ENCODE data around the gene MYO7B. TPM values are rescaled to one million over a fixed set of nuclear protein-coding genes. Genes with fewer than 3 reads are reported as not detected.
A peak's percentile ranks its signal among the peaks of the same experiment; 100 is the strongest.

The MYO7B gene
- total RNA-seq, 6 donors from 2014 or later: 1.2 to 6.1 (median 3.1) TPM

- ATAC-seq (ENCODE audit: low FRiP score in 2 of 2): peak in 1 of 2 donors; percentile 3
- Histone ChIP-seq H3K36me3 (peaks cover 0 to 3% (median 0%) of the 10 kb centered on the region in 4 donors), H3K4me1 (peaks cover 10 to 37% (median 31%) of the 10 kb centered on the region in 4 donors), H3K27me3 (peaks cover 0 to 7% (median 0%) of the 10 kb centered on the region in 4 donors), H3K27ac (peak overlapping the region; percentile 87 to 94 (median 89)), H3K4me3 (peak overlapping the region in 3 of 4 donors; percentile 57 to 91 (median 62)), H3K9me3 (no peaks in the 10 kb centered on the region)
- DNase-seq: peak in 1 of 2 donors; percentile 50
- 56 to 62% methylated on average over 18 to 20 of the region's 20 CpGs for WGBS, 2 donors
- TF ChIP-seq CTCF (IDR thresholded peaks at IDR 0.05): no peak
- TF ChIP-seq POLR2AphosphoS5 (IDR thresholded peaks at IDR 0.05): peak in 1 of 2 donors; percentile 1
- TF ChIP-seq EP300 (IDR thresholded peaks at IDR 0.05): no peak
- TF ChIP-seq POLR2A (IDR thresholded peaks at IDR 0.05): peak in 2 of 4 donors; percentile 7 to 22
Measured at GRCh38 chr2:127672341-127673224, 137.1 kb downstream of the MYO7B start.

GRCh38 chr2:127673291-127674069 lies 138.0 kb downstream of the MYO7B start:
- DNase-seq (peak; percentile 18 to 78), ATAC-seq (ENCODE audit: low FRiP score in 2 of 2) (peak in 1 of 2 donors; percentile 45)
- peaks cover 0 to 3% (median 0%) of the 10 kb centered on the region in 4 donors for H3K36me3 ChIP-seq
- TF ChIP-seq POLR2A (IDR thresholded peaks at IDR 0.05) (no peak), EP300 (IDR thresholded peaks at IDR 0.05) (no peak), CTCF (IDR thresholded peaks at IDR 0.05) (no peak), POLR2AphosphoS5 (IDR thresholded peaks at IDR 0.05) (no peak)
- peaks cover 10 to 37% (median 31%) of the 10 kb centered on the region in 4 donors for H3K4me1 ChIP-seq
- no peaks in the 10 kb centered on the region for H3K9me3 ChIP-seq
- H3K4me3 ChIP-seq: peak overlapping the region; percentile 57 to 91 (median 68)
- peaks cover 0 to 7% (median 0%) of the 10 kb centered on the region in 4 donors for H3K27me3 ChIP-seq
- peak overlapping the region; percentile 87 to 94 (median 89) for H3K27ac ChIP-seq
- WGBS, 2 donors: 69 to 73% methylated on average over 14 to 17 of the region's 17 CpGs

GRCh38 chr2:127674241-127675209 lies 139.0 kb downstream of the MYO7B start:
- H3K36me3 ChIP-seq: peaks cover 0 to 3% (median 0%) of the 10 kb centered on the region in 4 donors
- peak overlapping the region; percentile 87 to 94 (median 89) for H3K27ac ChIP-seq
- no peaks in the 10 kb centered on the region for H3K9me3 ChIP-seq
- ATAC-seq (ENCODE audit: low FRiP score in 2 of 2): peak; percentile 56 to 68
- peak; percentile 29 to 91 for DNase-seq
- H3K4me3 ChIP-seq: peak overlapping the region; percentile 57 to 91 (median 68)
- WGBS, 2 donors: 7 to 40% methylated on average over 1 to 44 of the region's 72 CpGs
- H3K4me1 ChIP-seq: peaks cover 8 to 37% (median 28%) of the 10 kb centered on the region in 4 donors
- H3K27me3 ChIP-seq: peaks cover 0 to 7% (median 0%) of the 10 kb centered on the region in 4 donors
- TF ChIP-seq POLR2AphosphoS5 (IDR thresholded peaks at IDR 0.05): peak; percentile 21 to 54
- TF ChIP-seq CTCF (IDR thresholded peaks at IDR 0.05): peak in 1 of 6 experiments; percentile 11
- peak in 1 of 4 donors; percentile 12 for TF ChIP-seq EP300 (IDR thresholded peaks at IDR 0.05)
- TF ChIP-seq POLR2A (IDR thresholded peaks at IDR 0.05): no peak

All from upper lobe of left lung (tissue), 6 donors.